OCI-LY7 (cell line): ENCODE measurements around the gene CWH43.

Source experiments
- CTCF ChIP-seq: fragments of 200-600 bp; sonication (generic); conservative IDR thresholded peaks from 2 replicates; pipeline ENCODE4 v1.5.1; 2014; ENCODE audit warnings: mild to moderate bottlenecking, antibody characterized with exemption, low read length, moderate library complexity, mixed read lengths
- EZH2phosphoT487 ChIP-seq: fragments of 200-600 bp; sonication (generic); IDR thresholded peaks from 2 replicates; pipeline ENCODE4 v1.6.1; 2018; ENCODE audit warnings: low read depth, borderline replicate concordance, mild to moderate bottlenecking, mixed run types, antibody characterized with exemption, low read length, moderate library complexity, mixed read lengths

GRCh38 chr4:48939785-48940184 is 46.3 kb upstream of the CWH43 start:
- TF ChIP-seq CTCF (no peak), EZH2phosphoT487 (no peak)
